Jurkat, Clone E6-1 (cell line): ENCODE measurements around the gene PRELP. TPM values are rescaled to one million over a fixed set of nuclear protein-coding genes. Genes with fewer than 3 reads are reported as not detected.
"Not testable (repeated sequence)": the region's sequence is repeated elsewhere in the genome, so short reads cannot be mapped to it uniquely, and the experiment has no call there.

Experiments
- DNase-seq: peaks from one replicate; pipeline ENCODE4 v3.0.0-alpha.2; 2011; ENCODE audit warnings: low read depth, low spot score
- H3K4me3 ChIP-seq: 2 replicates; pipeline ENCODE4 v1.5.1; 2011; ENCODE audit warnings: mild to moderate bottlenecking, low read length, control low read depth, moderate library complexity
- polyA plus RNA-seq: library from polyadenylated mRNA; unstranded; fragments of >200 nt; gene quantifications from one replicate; pipeline ENCODE4 v1.2.1, GENCODE V29; 2012; ENCODE audit warnings: missing spikeins; ENCODE audit not compliant: insufficient read length, insufficient read depth

Gene PRELP
- not detected for polyA plus RNA-seq

- H3K4me3 ChIP-seq, result no peak within 1 kb of the TSS
- no peak for DNase-seq
These were observed at the start of gene PRELP for GRCh38 chr1:203475012-203475981. Gene PRELP (plus strand): TSS chr1:203475806. CDS start chr1:203483185, 7,379 bp downstream.

- H3K4me3 ChIP-seq, result no peak overlapping the region
- DNase-seq, result no peak
These were observed 49.2 kb upstream of the PRELP start for GRCh38 chr1:203426366-203426765.

- no peak for DNase-seq
- H3K4me3 ChIP-seq, result no peak overlapping the region
These were observed 48.7 kb upstream of the PRELP start for GRCh38 chr1:203426870-203427269.

GRCh38 chr1:203427451-203427850, 48.2 kb upstream of the PRELP start:
- no peak for DNase-seq
- no peak overlapping the region for H3K4me3 ChIP-seq

- no peak for DNase-seq
- no peak overlapping the region for H3K4me3 ChIP-seq
These were observed 46.5 kb upstream of the PRELP start for GRCh38 chr1:203428981-203429599.

- no peak overlapping the region for H3K4me3 ChIP-seq
- DNase-seq, result no peak
These were observed 40.0 kb upstream of the PRELP start for GRCh38 chr1:203435615-203436014.

GRCh38 chr1:203437696-203438315, 37.8 kb upstream of the PRELP start:
- H3K4me3 ChIP-seq, result no peak overlapping the region
- DNase-seq, result no peak

GRCh38 chr1:203439131-203439730, 36.4 kb upstream of the PRELP start:
- no peak for DNase-seq
- no peak overlapping the region for H3K4me3 ChIP-seq

GRCh38 chr1:203440771-203441170, 34.8 kb upstream of the PRELP start:
- H3K4me3 ChIP-seq, result no peak overlapping the region
- no peak for DNase-seq

- no peak overlapping the region for H3K4me3 ChIP-seq
- DNase-seq, result no peak
These were observed 33.8 kb upstream of the PRELP start for GRCh38 chr1:203441766-203442165.

- DNase-seq, result no peak
- H3K4me3 ChIP-seq, result no peak overlapping the region
These were observed 32.8 kb upstream of the PRELP start for GRCh38 chr1:203442821-203443220.

GRCh38 chr1:203443296-203443695, 32.3 kb upstream of the PRELP start:
- H3K4me3 ChIP-seq, result no peak overlapping the region
- no peak for DNase-seq

GRCh38 chr1:203444171-203444576, 31.4 kb upstream of the PRELP start:
- H3K4me3 ChIP-seq, result no peak overlapping the region
- DNase-seq, result no peak

- H3K4me3 ChIP-seq, result no peak overlapping the region
- DNase-seq, result no peak
These were observed 28.5 kb upstream of the PRELP start for GRCh38 chr1:203447151-203447550.

- not testable (repeated sequence) for H3K4me3 ChIP-seq, DNase-seq
These were observed 28.0 kb upstream of the PRELP start for GRCh38 chr1:203447598-203447997.

- H3K4me3 ChIP-seq, result no peak overlapping the region
- no peak for DNase-seq
These were observed 27.0 kb upstream of the PRELP start for GRCh38 chr1:203448521-203449061.

- no peak overlapping the region for H3K4me3 ChIP-seq
- DNase-seq, result no peak
These were observed 25.6 kb upstream of the PRELP start for GRCh38 chr1:203450001-203450400.

- no peak for DNase-seq
- no peak overlapping the region for H3K4me3 ChIP-seq
These were observed 25.0 kb upstream of the PRELP start for GRCh38 chr1:203450479-203451149.
